ENCODE data around the gene TUFT1. TPM values are rescaled to one million over a fixed set of nuclear protein-coding genes. Genes with fewer than 3 reads are reported as not detected.

Gene TUFT1
- total and polyA plus RNA-seq, 2 of the 13 experiments (the other 11 are each of a cell fraction or from before 2014, with no cell fraction given): 6.4 to 7.3 TPM

GRCh38 chr1:151510957-151511635 lies 29.0 kb upstream of the TUFT1 start, which contains the start of gene CGN (continued):
- TF ChIP-seq, protein P1, sequence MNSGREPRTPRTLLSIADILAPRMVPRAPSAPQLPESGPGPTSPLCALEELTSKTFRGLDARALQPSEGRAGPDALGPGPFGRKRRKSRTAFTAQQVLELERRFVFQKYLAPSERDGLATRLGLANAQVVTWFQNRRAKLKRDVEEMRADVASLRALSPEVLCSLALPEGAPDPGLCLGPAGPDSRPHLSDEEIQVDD (CRISPR knock-in tag; IDR thresholded peaks at IDR 0.05; ENCODE audit: borderline replicate concordance): no peak
- TF ChIP-seq MYNN (CRISPR knock-in tag; IDR thresholded peaks at IDR 0.05; ENCODE audit: low read depth) (no peak), BHLHE40 (IDR thresholded peaks at IDR 0.05; ENCODE audit: low read length) (no peak), ZNF317 (CRISPR knock-in tag; IDR thresholded peaks at IDR 0.05) (no peak), PHF20 (CRISPR knock-in tag; IDR thresholded peaks at IDR 0.05) (no peak), ZNF263 (CRISPR knock-in tag; IDR thresholded peaks at IDR 0.05) (no peak), EP300 (IDR thresholded peaks at IDR 0.05; ENCODE audit: low read depth in 2 of 2, low read length in 2 of 2) (no peak), EP300 (CRISPR knock-in tag; IDR thresholded peaks at IDR 0.05; ENCODE audit: borderline replicate concordance) (no peak), MEIS2 (CRISPR knock-in tag; IDR thresholded peaks at IDR 0.05) (no peak), ZNF205 (CRISPR knock-in tag; IDR thresholded peaks at IDR 0.05) (no peak; the same call in 1 of the 2 replicates), ATF7-NPFF (CRISPR knock-in tag; IDR thresholded peaks at IDR 0.05; ENCODE audit: low read depth) (no peak), RAD51 (IDR thresholded peaks at IDR 0.05; ENCODE audit: borderline replicate concordance) (no peak), ZNF550 (CRISPR knock-in tag; IDR thresholded peaks at IDR 0.05; ENCODE audit: borderline replicate concordance) (no peak), GFI1 (CRISPR knock-in tag; IDR thresholded peaks at IDR 0.05; ENCODE audit: borderline replicate concordance) (0 out of 2 replicates have a peak, but pooled peaks have one; percentile 21), POGK (CRISPR knock-in tag; conservative IDR thresholded peaks at IDR 0.05) (0 out of 2 replicates have a peak, but pooled peaks have one; percentile 16), ZBTB7A (CRISPR knock-in tag; IDR thresholded peaks at IDR 0.05) (peak; percentile 46; the same call in 1 of the 2 replicates), JARID2 (CRISPR knock-in tag; IDR thresholded peaks at IDR 0.05; ENCODE audit: insufficient replicate concordance) (no peak), GPBP1L1 (CRISPR knock-in tag; IDR thresholded peaks at IDR 0.05) (no peak), MIER2 (CRISPR knock-in tag; IDR thresholded peaks at IDR 0.05) (no peak), ZNF225 (CRISPR knock-in tag; IDR thresholded peaks at IDR 0.05) (no peak), BRCA1 (CRISPR knock-in tag; IDR thresholded peaks at IDR 0.05) (no peak), ZNF546 (CRISPR knock-in tag; conservative IDR thresholded peaks at IDR 0.05) (peak; percentile 77; the same call in 1 of the 2 replicates)
- TF ChIP-seq, protein P2, sequence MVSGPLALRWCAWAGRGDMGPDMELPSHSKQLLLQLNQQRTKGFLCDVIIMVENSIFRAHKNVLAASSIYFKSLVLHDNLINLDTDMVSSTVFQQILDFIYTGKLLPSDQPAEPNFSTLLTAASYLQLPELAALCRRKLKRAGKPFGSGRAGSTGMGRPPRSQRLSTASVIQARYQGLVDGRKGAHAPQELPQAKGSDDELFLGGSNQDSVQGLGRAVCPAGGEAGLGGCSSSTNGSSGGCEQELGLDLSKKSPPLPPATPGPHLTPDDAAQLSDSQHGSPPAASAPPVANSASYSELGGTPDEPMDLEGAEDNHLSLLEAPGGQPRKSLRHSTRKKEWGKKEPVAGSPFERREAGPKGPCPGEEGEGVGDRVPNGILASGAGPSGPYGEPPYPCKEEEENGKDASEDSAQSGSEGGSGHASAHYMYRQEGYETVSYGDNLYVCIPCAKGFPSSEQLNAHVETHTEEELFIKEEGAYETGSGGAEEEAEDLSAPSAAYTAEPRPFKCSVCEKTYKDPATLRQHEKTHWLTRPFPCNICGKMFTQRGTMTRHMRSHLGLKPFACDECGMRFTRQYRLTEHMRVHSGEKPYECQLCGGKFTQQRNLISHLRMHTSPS (CRISPR knock-in tag; IDR thresholded peaks at IDR 0.05; ENCODE audit: low read depth): no peak
